Endodermal cell (in vitro differentiated cells): Measurements from ENCODE around the gene DNAH9. TPM values are rescaled to one million over a fixed set of nuclear protein-coding genes. Genes with fewer than 3 reads are reported as not detected.

Source experiments
- DNase-seq: peaks from one replicate; pipeline ENCODE4 v3.0.0-alpha.2; 2017
- H3K27ac ChIP-seq: 2 replicates; pipeline ENCODE4 v1.5.1; 2013; ENCODE audit warnings: mild to moderate bottlenecking, low read depth, low read length, moderate library complexity
- H3K27me3 ChIP-seq: 2 replicates; pipeline ENCODE4 v1.6.1; 2013; ENCODE audit warnings: mild to moderate bottlenecking, low read length, moderate library complexity; ENCODE audit not compliant: insufficient read depth, control insufficient read depth, poor library complexity, severe bottlenecking
- H3K36me3 ChIP-seq: 2 replicates; pipeline ENCODE4 v1.7.0; 2013; ENCODE audit warnings: mild to moderate bottlenecking, low read length, moderate library complexity; ENCODE audit not compliant: control insufficient read depth, insufficient read depth
- H3K4me1 ChIP-seq: one replicate; pipeline ENCODE4 v1.7.0; 2013; ENCODE audit warnings: low read length; ENCODE audit not compliant: control insufficient read depth, insufficient read depth
- H3K4me3 ChIP-seq: 2 replicates; pipeline ENCODE4 v1.5.1; 2013; ENCODE audit warnings: mild to moderate bottlenecking, low read length, moderate library complexity
- H3K9ac ChIP-seq: 2 replicates; pipeline ENCODE4 v1.6.1; 2013; ENCODE audit warnings: mild to moderate bottlenecking, low read length, moderate library complexity; ENCODE audit not compliant: poor library complexity, severe bottlenecking; ENCODE audit errors: extremely low read depth
- H3K9me3 ChIP-seq: 2 replicates; pipeline ENCODE4 v1.6.1; 2013; ENCODE audit warnings: mild to moderate bottlenecking, low read length, moderate library complexity; ENCODE audit not compliant: control insufficient read depth
- H3K27ac Mint-ChIP-seq: 2 replicates; pipeline ENCODE4 v1.8.0; 2020; ENCODE audit warnings: mixed read lengths
- H3K27me3 Mint-ChIP-seq: 2 replicates; pipeline ENCODE4 v1.8.0; 2021; ENCODE audit warnings: mild to moderate bottlenecking, mixed read lengths; ENCODE audit not compliant: insufficient read depth
- H3K36me3 Mint-ChIP-seq: 2 replicates; pipeline ENCODE4 v1.8.0; 2020; ENCODE audit warnings: low read depth, mixed read lengths
- H3K4me1 Mint-ChIP-seq: 2 replicates; pipeline ENCODE4 v1.8.0; 2020; ENCODE audit warnings: mixed read lengths
- H3K4me3 Mint-ChIP-seq: 2 replicates; pipeline ENCODE4 v1.8.0; 2020; ENCODE audit warnings: mild to moderate bottlenecking, moderate library complexity, mixed read lengths
- H3K9me3 Mint-ChIP-seq: 2 replicates; pipeline ENCODE4 v1.8.0; 2020; ENCODE audit warnings: mild to moderate bottlenecking, mixed read lengths
- CTCF ChIP-seq: fragments of 200-600 bp; sonication (generic); conservative IDR thresholded peaks from 2 replicates; pipeline ENCODE4 v1.5.0; 2021; ENCODE audit warnings: antibody characterized with exemption, mild to moderate bottlenecking
- WGBS, 2 experiments: methylation state at CpG; one replicate each; pipeline versions ENCODE4 v1.1.5 to v1.1.7; 2013; ENCODE audit warnings: missing lambda C conversion rate in 2 of 2, mixed read lengths in 1 of 2; ENCODE audit not compliant: insufficient coverage in 1 of 2, insufficient read length in 1 of 2; 5-methylcytosine and 5-hydroxymethylcytosine counted together
- total RNA-seq, 2 donors: library from RNA; stranded (reverse); fragmentation: NEBNext Ultra II Directional in 1 of 2; extraction: Animal tissue kit (Norgen Biotek cat#: 25700) in 1 of 2; gene quantifications; 2 replicates in 1 of 2; 3 replicates in 1 of 2; pipeline ENCODE4 v1.2.1, GENCODE V29; 2021

Gene DNAH9
- total RNA-seq, 2 donors from 2014 or later, result 0.64 to 1.2 TPM

- peak overlapping the region; percentile 60 for H3K27ac ChIP-seq
- no peaks in the 10 kb centered on the region for H3K27me3 Mint-ChIP-seq
- H3K27me3 ChIP-seq, result no peaks in the 10 kb centered on the region
- no peak overlapping the region for H3K4me3 Mint-ChIP-seq
- no peaks in the 10 kb centered on the region for H3K36me3 ChIP-seq
- H3K4me3 ChIP-seq, result no peak overlapping the region
- H3K9me3 Mint-ChIP-seq, result no peaks in the 10 kb centered on the region
- DNase-seq, result no peak
- no peaks in the 10 kb centered on the region for H3K4me1 ChIP-seq
- H3K9ac ChIP-seq, result no peak overlapping the region
- H3K36me3 Mint-ChIP-seq, result no peaks in the 10 kb centered on the region
- TF ChIP-seq CTCF, result no peak
- H3K9me3 ChIP-seq, result no peaks in the 10 kb centered on the region
- no peak overlapping the region for H3K27ac Mint-ChIP-seq
- H3K4me1 Mint-ChIP-seq, result no peaks in the 10 kb centered on the region
- WGBS, 2 experiments, result 95 to 97% methylated on average over 5 of the region's 5 CpGs
Measured at GRCh38 chr17:11622492-11622891, 24.2 kb downstream of the DNAH9 start.

DNA sequence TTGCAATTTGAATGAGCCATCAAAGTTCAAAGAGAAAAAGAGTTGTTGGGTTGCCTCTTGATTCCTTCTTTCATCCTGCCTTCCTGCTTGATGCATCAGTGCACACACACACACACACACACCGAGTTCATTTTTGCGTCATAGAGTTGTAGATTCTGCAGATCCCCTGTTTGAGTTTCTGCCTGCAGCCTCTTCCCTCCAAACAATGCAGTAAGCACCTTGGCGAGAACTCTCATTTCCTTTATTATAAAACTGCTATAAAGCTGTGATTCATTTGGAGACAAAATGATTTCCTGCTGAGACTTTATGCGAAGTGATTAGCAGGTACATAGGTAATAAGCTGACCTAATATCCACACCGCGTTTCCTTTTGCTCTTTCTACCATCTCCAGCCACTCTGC is 26.7 kb downstream of the DNAH9 start:
- H3K27ac Mint-ChIP-seq, result no peak overlapping the region
- H3K9ac ChIP-seq, result no peak overlapping the region
- H3K9me3 Mint-ChIP-seq, result no peaks in the 10 kb centered on the region
- H3K27ac ChIP-seq, result no peak overlapping the region
- no peak overlapping the region for H3K4me3 Mint-ChIP-seq
- H3K4me1 ChIP-seq, result no peaks in the 10 kb centered on the region
- no peaks in the 10 kb centered on the region for H3K27me3 ChIP-seq
- no peak for DNase-seq
- peaks cover 3% of the 10 kb centered on the region for H3K4me1 Mint-ChIP-seq
- H3K27me3 Mint-ChIP-seq, result no peaks in the 10 kb centered on the region
- no peak overlapping the region for H3K4me3 ChIP-seq
- no peaks in the 10 kb centered on the region for H3K9me3 ChIP-seq
- TF ChIP-seq CTCF, result no peak
- 78 to 94% methylated on average over 3 to 6 of the region's 6 CpGs for WGBS, 2 experiments
- H3K36me3 ChIP-seq, result no peaks in the 10 kb centered on the region
- no peaks in the 10 kb centered on the region for H3K36me3 Mint-ChIP-seq

- Histone ChIP-seq H3K27me3 (no peaks in the 10 kb centered on the region), H3K36me3 (no peaks in the 10 kb centered on the region), H3K27ac (no peak overlapping the region), H3K9me3 (no peaks in the 10 kb centered on the region), H3K4me1 (no peaks in the 10 kb centered on the region), H3K9ac (no peak overlapping the region), H3K4me3 (no peak overlapping the region)
- Mint-ChIP-seq H3K36me3 (no peaks in the 10 kb centered on the region), H3K27me3 (peaks cover under 1% of the 10 kb centered on the region), H3K9me3 (no peaks in the 10 kb centered on the region), H3K4me3 (no peak overlapping the region), H3K27ac (no peak overlapping the region), H3K4me1 (peaks cover 3% of the 10 kb centered on the region)
- no peak for TF ChIP-seq CTCF
- DNase-seq, result no peak
- WGBS, 2 experiments, result 100% methylated on average over 1 of the region's 3 CpGs
Measured at GRCh38 chr17:11625878-11626277, 27.6 kb downstream of the DNAH9 start.
